GM23338 (cell line): ENCODE data around the gene SFSWAP. TPM values are rescaled to one million over a fixed set of nuclear protein-coding genes. Genes with fewer than 3 reads are reported as not detected.

Experiments
- ATAC-seq: fragments of 200-7000 bp; cut with Tn5 transposase; 3 replicates; pipeline ENCODE4 v1.9.1; 2020
- DNase-seq: peaks from one replicate; pipeline ENCODE4 v3.0.0-alpha.2; 2015; ENCODE audit warnings: low spot score
- H2AFZ ChIP-seq: fragments of 200-600 bp; sonication (generic); 2 replicates; pipeline ENCODE4 v1.8.0; 2016; ENCODE audit warnings: antibody characterized with exemption, mild to moderate bottlenecking, moderate library complexity
- H3F3A ChIP-seq: fragments of 200-600 bp; sonication (generic); replicated peaks from 2 replicates; pipeline ENCODE4 v1.8.0; 2017; ENCODE audit warnings: antibody characterized with exemption, mixed run types, low read depth
- H3K27ac ChIP-seq: fragments of 200-600 bp; sonication (generic); 2 replicates; pipeline ENCODE4 v1.6.1; 2016; ENCODE audit warnings: low read depth
- H3K27me3 ChIP-seq: fragments of 200-600 bp; sonication (generic); 2 replicates; pipeline ENCODE4 v1.8.0; 2016; ENCODE audit warnings: mild to moderate bottlenecking, mixed run types, moderate library complexity; ENCODE audit not compliant: insufficient read depth
- H3K36me3 ChIP-seq: fragments of 200-600 bp; sonication (generic); 2 replicates; pipeline ENCODE4 v1.8.0; 2016; ENCODE audit warnings: mild to moderate bottlenecking; ENCODE audit not compliant: insufficient read depth
- H3K4me1 ChIP-seq: fragments of 200-600 bp; sonication (generic); 2 replicates; pipeline ENCODE4 v1.8.0; 2016; ENCODE audit warnings: mild to moderate bottlenecking, moderate library complexity; ENCODE audit not compliant: insufficient read depth
- H3K4me2 ChIP-seq: fragments of 200-600 bp; sonication (generic); 2 replicates; pipeline ENCODE4 v1.7.1; 2017; ENCODE audit warnings: mixed run types
- H3K4me3 ChIP-seq: fragments of 200-600 bp; sonication (generic); 2 replicates; pipeline ENCODE4 v1.6.1; 2016; ENCODE audit warnings: mixed run types
- H3K79me2 ChIP-seq: fragments of 200-600 bp; sonication (generic); replicated peaks from 2 replicates; pipeline ENCODE4 v1.8.0; 2017; ENCODE audit warnings: mild to moderate bottlenecking; ENCODE audit not compliant: insufficient read depth
- H3K9me2 ChIP-seq: fragments of 200-600 bp; sonication (generic); 2 replicates; pipeline ENCODE4 v1.8.0; 2017; ENCODE audit not compliant: insufficient read depth
- H4K20me1 ChIP-seq: fragments of 200-600 bp; sonication (generic); replicated peaks from 2 replicates; pipeline ENCODE4 v1.8.0; 2017; ENCODE audit warnings: mild to moderate bottlenecking; ENCODE audit not compliant: insufficient read depth
- H3K27ac Mint-ChIP-seq: 2 replicates; pipeline ENCODE4 v1.8.0; 2020; ENCODE audit warnings: inconsistent platforms, mild to moderate bottlenecking, moderate library complexity, mixed read lengths
- H3K27me3 Mint-ChIP-seq: 3 replicates; pipeline ENCODE4 v1.8.0; 2022; ENCODE audit warnings: low read depth, mild to moderate bottlenecking, moderate library complexity, mixed read lengths, inconsistent platforms; ENCODE audit not compliant: insufficient read depth, poor library complexity
- H3K36me3 Mint-ChIP-seq: 3 replicates; pipeline ENCODE4 v1.8.0; 2021; ENCODE audit warnings: low read depth, mild to moderate bottlenecking, inconsistent platforms, moderate library complexity, mixed read lengths
- H3K4me1 Mint-ChIP-seq: 3 replicates; pipeline ENCODE4 v1.8.0; 2020; ENCODE audit warnings: mild to moderate bottlenecking, inconsistent platforms, mixed read lengths
- H3K4me3 Mint-ChIP-seq: 3 replicates; pipeline ENCODE4 v1.8.0; 2021; ENCODE audit warnings: moderate library complexity, mild to moderate bottlenecking, inconsistent platforms, mixed read lengths
- H3K9me3 Mint-ChIP-seq: 3 replicates; pipeline ENCODE4 v1.8.0; 2020; ENCODE audit warnings: moderate library complexity, mild to moderate bottlenecking, inconsistent platforms, mixed read lengths
- CREB1 ChIP-seq: fragments of 250-450 bp; sonication (Bioruptor Pico); IDR thresholded peaks from 2 replicates; pipeline ENCODE4 v1.5.0; 2020; ENCODE audit warnings: low read depth, mild to moderate bottlenecking, moderate library complexity
- ETS1 ChIP-seq: IDR thresholded peaks from 2 replicates; pipeline ENCODE4 v1.6.1; 2016; ENCODE audit warnings: antibody characterized with exemption
- EZH2 ChIP-seq: fragments of 200-600 bp; sonication (generic); IDR thresholded peaks from one replicate; pipeline ENCODE4 v1.8.0; 2017; ENCODE audit warnings: antibody characterized with exemption, mild to moderate bottlenecking, low read depth; ENCODE audit not compliant: unreplicated experiment
- EZH2phosphoT487 ChIP-seq: fragments of 200-600 bp; sonication (generic); IDR thresholded peaks from one replicate; pipeline ENCODE4 v1.8.1; 2018; ENCODE audit warnings: antibody characterized with exemption; ENCODE audit not compliant: unreplicated experiment
- NANOG ChIP-seq: IDR thresholded peaks from 2 replicates; pipeline ENCODE4 v1.6.1; 2016; ENCODE audit warnings: antibody characterized with exemption, borderline replicate concordance
- STAT1 ChIP-seq: IDR thresholded peaks from one replicate; pipeline ENCODE4 v1.6.1; 2016; ENCODE audit warnings: antibody characterized with exemption; ENCODE audit not compliant: unreplicated experiment
- ZNF114 ChIP-seq: fragments of 250-450 bp; sonication (Bioruptor Pico); IDR thresholded peaks from 2 replicates; pipeline ENCODE4 v1.5.0; 2020; ENCODE audit warnings: mild to moderate bottlenecking, moderate library complexity
- ZNF331 ChIP-seq: fragments of 250-450 bp; sonication (Bioruptor Pico); IDR thresholded peaks from 2 replicates; pipeline ENCODE4 v1.5.0; 2020; ENCODE audit warnings: low read depth, mild to moderate bottlenecking, moderate library complexity
- polyA plus RNA-seq: library from polyadenylated mRNA; unstranded; fragments of >200 nt; fragmentation: Nextera tagmentation; extraction: Ambion mirVana; gene quantifications from 2 replicates; pipeline ENCODE4 v1.2.1, GENCODE V29; 2016
- total RNA-seq: library from RNA; depleted of rRNA; stranded (reverse); fragments of >200 nt; shearing (Covaris generic); gene quantifications from 2 replicates; pipeline ENCODE4 v1.2.3, GENCODE V29; 2014
- TF ChIP-seq, protein P1 (sequence below), 2 experiments: fragments of 200-600 bp in 1 of 2; sonication (generic) in 1 of 2; conservative IDR thresholded peaks; 2 replicates each; pipeline versions ENCODE4 v1.5.1 to v1.6.1; 2016 to 2017; ENCODE audit warnings: antibody characterized with exemption in 2 of 2, low read depth in 2 of 2, mild to moderate bottlenecking in 2 of 2, moderate library complexity in 1 of 2
- TF ChIP-seq, protein P2 (sequence below): IDR thresholded peaks from one replicate; pipeline ENCODE4 v1.6.1; 2018; ENCODE audit warnings: antibody characterized with exemption; ENCODE audit not compliant: unreplicated experiment

Gene SFSWAP
- total and polyA plus RNA-seq, 2 experiments from 2014 or later: 41.0 to 49.8 TPM

DNA sequence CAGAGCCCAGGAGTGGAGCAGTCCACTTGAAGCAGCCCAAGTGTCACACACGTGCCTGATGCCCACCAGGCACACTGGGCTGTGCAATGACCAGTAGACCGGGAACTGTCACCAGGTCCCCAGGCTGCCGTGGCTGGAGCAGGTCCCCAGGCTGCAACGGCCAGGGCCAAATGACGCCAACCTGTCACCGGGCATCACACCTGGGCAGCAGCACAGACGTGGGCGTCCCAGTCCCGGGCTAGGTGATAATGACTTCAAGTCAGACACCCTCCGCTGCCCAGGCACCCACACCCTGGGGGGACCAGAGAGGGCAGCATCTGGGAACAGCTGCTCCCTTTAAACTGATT is 86.7 kb downstream of the SFSWAP start:
- H3K4me2 ChIP-seq: no peak overlapping the region
- Mint-ChIP-seq H3K27ac (no peak overlapping the region), H3K9me3 (no peaks in the 10 kb centered on the region), H3K4me3 (no peak overlapping the region; the same call in 2 of the 3 replicates), H3K36me3 (peaks cover 66% of the 10 kb centered on the region), H3K27me3 (peaks cover 28% of the 10 kb centered on the region), H3K4me1 (peaks cover 36% of the 10 kb centered on the region)
- DNase-seq (no peak), ATAC-seq (no peak)
- peaks cover 20% of the 10 kb centered on the region for H3K4me1 ChIP-seq
- H3K9me2 ChIP-seq: no peaks in the 10 kb centered on the region
- H3F3A ChIP-seq: peaks cover 18% of the 10 kb centered on the region
- H2AFZ ChIP-seq: no peak overlapping the region
- no peaks in the 10 kb centered on the region for H3K27me3 ChIP-seq
- TF ChIP-seq ETS1: no peak
- TF ChIP-seq, protein P1, sequence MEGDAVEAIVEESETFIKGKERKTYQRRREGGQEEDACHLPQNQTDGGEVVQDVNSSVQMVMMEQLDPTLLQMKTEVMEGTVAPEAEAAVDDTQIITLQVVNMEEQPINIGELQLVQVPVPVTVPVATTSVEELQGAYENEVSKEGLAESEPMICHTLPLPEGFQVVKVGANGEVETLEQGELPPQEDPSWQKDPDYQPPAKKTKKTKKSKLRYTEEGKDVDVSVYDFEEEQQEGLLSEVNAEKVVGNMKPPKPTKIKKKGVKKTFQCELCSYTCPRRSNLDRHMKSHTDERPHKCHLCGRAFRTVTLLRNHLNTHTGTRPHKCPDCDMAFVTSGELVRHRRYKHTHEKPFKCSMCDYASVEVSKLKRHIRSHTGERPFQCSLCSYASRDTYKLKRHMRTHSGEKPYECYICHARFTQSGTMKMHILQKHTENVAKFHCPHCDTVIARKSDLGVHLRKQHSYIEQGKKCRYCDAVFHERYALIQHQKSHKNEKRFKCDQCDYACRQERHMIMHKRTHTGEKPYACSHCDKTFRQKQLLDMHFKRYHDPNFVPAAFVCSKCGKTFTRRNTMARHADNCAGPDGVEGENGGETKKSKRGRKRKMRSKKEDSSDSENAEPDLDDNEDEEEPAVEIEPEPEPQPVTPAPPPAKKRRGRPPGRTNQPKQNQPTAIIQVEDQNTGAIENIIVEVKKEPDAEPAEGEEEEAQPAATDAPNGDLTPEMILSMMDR (conservative IDR thresholded peaks at IDR 0.05; ENCODE audit: low read depth in 2 of 2): 0 out of 4 replicates have a peak, but pooled peaks of 1 of the 2 experiments have one; percentile 4
- H3K4me3 ChIP-seq: no peak overlapping the region
- H3K27ac ChIP-seq: no peak overlapping the region
- peaks cover 5% of the 10 kb centered on the region; the same call in 1 of the 2 replicates for H3K36me3 ChIP-seq
- no peaks in the 10 kb centered on the region for H4K20me1 ChIP-seq
- no peaks in the 10 kb centered on the region for H3K79me2 ChIP-seq

DNA sequence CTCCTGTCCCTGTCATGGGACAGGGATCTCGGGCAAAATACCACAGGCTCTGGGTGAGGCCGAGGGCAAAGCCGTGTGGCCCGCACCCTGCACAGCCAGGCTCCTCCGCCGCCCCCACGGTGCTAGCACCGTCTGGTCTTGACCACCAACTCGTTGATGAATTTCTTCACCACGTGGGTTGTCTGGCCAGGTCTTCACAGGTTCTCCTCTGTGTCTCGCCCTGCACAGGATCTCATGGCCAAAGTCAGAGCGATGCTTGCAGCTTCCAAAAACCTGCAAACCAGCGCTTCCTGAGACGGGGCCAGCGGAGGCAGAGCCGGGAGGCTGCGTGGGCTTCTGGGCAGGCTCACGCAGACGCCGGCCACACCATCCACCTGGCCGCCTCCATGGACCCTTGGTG is 88.3 kb downstream of the SFSWAP start:
- Histone ChIP-seq H3K4me3 (no peak overlapping the region), H2AFZ (no peak overlapping the region), H3K36me3 (peaks cover 5% of the 10 kb centered on the region; the same call in 1 of the 2 replicates), H3K4me2 (no peak overlapping the region), H3K27me3 (no peaks in the 10 kb centered on the region), H3F3A (peaks cover 16% of the 10 kb centered on the region), H3K9me2 (no peaks in the 10 kb centered on the region), H3K27ac (no peak overlapping the region), H3K4me1 (peaks cover 20% of the 10 kb centered on the region), H3K79me2 (no peaks in the 10 kb centered on the region), H4K20me1 (no peaks in the 10 kb centered on the region)
- Mint-ChIP-seq H3K9me3 (no peaks in the 10 kb centered on the region), H3K27me3 (peaks cover 23% of the 10 kb centered on the region), H3K4me1 (peaks cover 23% of the 10 kb centered on the region), H3K27ac (peak overlapping the region; percentile 75; the same call in 1 of the 2 replicates), H3K4me3 (no peak overlapping the region), H3K36me3 (peaks cover 58% of the 10 kb centered on the region)
- no peak for ATAC-seq
- DNase-seq: no peak
- TF ChIP-seq NANOG (no peak), CREB1 (CRISPR knock-in tag) (no peak), EZH2 (no peak), ZNF114 (CRISPR knock-in tag) (no peak), STAT1 (no peak), ZNF331 (CRISPR knock-in tag) (no peak), ETS1 (no peak), EZH2phosphoT487 (no peak)
- TF ChIP-seq, protein P1 (conservative IDR thresholded peaks at IDR 0.05; ENCODE audit: low read depth in 2 of 2): no peak
- TF ChIP-seq, protein P2, sequence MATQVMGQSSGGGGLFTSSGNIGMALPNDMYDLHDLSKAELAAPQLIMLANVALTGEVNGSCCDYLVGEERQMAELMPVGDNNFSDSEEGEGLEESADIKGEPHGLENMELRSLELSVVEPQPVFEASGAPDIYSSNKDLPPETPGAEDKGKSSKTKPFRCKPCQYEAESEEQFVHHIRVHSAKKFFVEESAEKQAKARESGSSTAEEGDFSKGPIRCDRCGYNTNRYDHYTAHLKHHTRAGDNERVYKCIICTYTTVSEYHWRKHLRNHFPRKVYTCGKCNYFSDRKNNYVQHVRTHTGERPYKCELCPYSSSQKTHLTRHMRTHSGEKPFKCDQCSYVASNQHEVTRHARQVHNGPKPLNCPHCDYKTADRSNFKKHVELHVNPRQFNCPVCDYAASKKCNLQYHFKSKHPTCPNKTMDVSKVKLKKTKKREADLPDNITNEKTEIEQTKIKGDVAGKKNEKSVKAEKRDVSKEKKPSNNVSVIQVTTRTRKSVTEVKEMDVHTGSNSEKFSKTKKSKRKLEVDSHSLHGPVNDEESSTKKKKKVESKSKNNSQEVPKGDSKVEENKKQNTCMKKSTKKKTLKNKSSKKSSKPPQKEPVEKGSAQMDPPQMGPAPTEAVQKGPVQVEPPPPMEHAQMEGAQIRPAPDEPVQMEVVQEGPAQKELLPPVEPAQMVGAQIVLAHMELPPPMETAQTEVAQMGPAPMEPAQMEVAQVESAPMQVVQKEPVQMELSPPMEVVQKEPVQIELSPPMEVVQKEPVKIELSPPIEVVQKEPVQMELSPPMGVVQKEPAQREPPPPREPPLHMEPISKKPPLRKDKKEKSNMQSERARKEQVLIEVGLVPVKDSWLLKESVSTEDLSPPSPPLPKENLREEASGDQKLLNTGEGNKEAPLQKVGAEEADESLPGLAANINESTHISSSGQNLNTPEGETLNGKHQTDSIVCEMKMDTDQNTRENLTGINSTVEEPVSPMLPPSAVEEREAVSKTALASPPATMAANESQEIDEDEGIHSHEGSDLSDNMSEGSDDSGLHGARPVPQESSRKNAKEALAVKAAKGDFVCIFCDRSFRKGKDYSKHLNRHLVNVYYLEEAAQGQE: no peak
